Measurements from ENCODE around the gene HOXC4. TPM values are rescaled to one million over a fixed set of nuclear protein-coding genes. Genes with fewer than 3 reads are reported as not detected.
A peak's percentile ranks its signal among the peaks of the same experiment; 100 is the strongest.

HOXC4 gene
- total and polyA plus RNA-seq, 10 donors, result 0.49 to 2.6 (median 1.4) TPM

- TF ChIP-seq POLR2AphosphoS5 (IDR thresholded peaks at IDR 0.05), result no peak
- TF ChIP-seq POLR2A (IDR thresholded peaks at IDR 0.05), result no peak
- TF ChIP-seq CTCF (IDR thresholded peaks at IDR 0.05 in 8 of 11, conservative IDR thresholded peaks at IDR 0.05 in 3 of 11), result no peak
- Histone ChIP-seq H3K36me3 (no peaks in the 10 kb centered on the region), H3K27ac (no peak overlapping the region), H3K9me3 (no peaks in the 10 kb centered on the region), H3K4me1 (peaks cover 7 to 41% (median 32%) of the 10 kb centered on the region in 6 donors), H3K4me3 (no peak overlapping the region), H3K27me3 (replicated peaks in 1 of 7) (peaks cover 4 to 100% (median 78%) of the 10 kb centered on the region in 7 donors)
- intact Hi-C loops (cut with DNase I; ENCODE audit: low total_unique reads), result no loop called here
- DNase-seq, result no peak
- WGBS, 5 donors, result 52 to 64% (median 62%) methylated on average over 21 to 23 of the region's 23 CpGs
Measured at GRCh38 chr12:54020591-54021405, 32.8 kb upstream of the HOXC4 start.

GRCh38 chr12:54021432-54022013, 32.1 kb upstream of the HOXC4 start:
- Histone ChIP-seq H3K9me3 (no peaks in the 10 kb centered on the region), H3K36me3 (no peaks in the 10 kb centered on the region), H3K27me3 (replicated peaks in 1 of 7) (peaks cover 4 to 100% (median 78%) of the 10 kb centered on the region in 7 donors), H3K4me3 (no peak overlapping the region), H3K27ac (no peak overlapping the region), H3K4me1 (peaks cover 7 to 41% (median 30%) of the 10 kb centered on the region in 6 donors)
- DNase-seq, result no peak
- intact Hi-C loops (cut with DNase I; ENCODE audit: low total_unique reads), result no loop called here
- no peak for TF ChIP-seq POLR2A (IDR thresholded peaks at IDR 0.05)
- no peak for TF ChIP-seq POLR2AphosphoS5 (IDR thresholded peaks at IDR 0.05)
- TF ChIP-seq CTCF (IDR thresholded peaks at IDR 0.05 in 8 of 11, conservative IDR thresholded peaks at IDR 0.05 in 3 of 11), result no peak
- 25 to 51% (median 33%) methylated on average over 13 to 16 of the region's 16 CpGs for WGBS, 5 donors

- Histone ChIP-seq H3K27me3 (replicated peaks in 1 of 7) (peaks cover 9 to 100% (median 78%) of the 10 kb centered on the region in 7 donors), H3K4me1 (peaks cover 0 to 27% (median 14%) of the 10 kb centered on the region in 6 donors), H3K4me3 (no peak overlapping the region), H3K36me3 (no peaks in the 10 kb centered on the region), H3K27ac (no peak overlapping the region), H3K9me3 (no peaks in the 10 kb centered on the region)
- intact Hi-C loops (cut with DNase I; ENCODE audit: low total_unique reads), result no loop called here
- TF ChIP-seq POLR2AphosphoS5 (IDR thresholded peaks at IDR 0.05), result no peak
- TF ChIP-seq POLR2A (IDR thresholded peaks at IDR 0.05), result no peak
- TF ChIP-seq CTCF (IDR thresholded peaks at IDR 0.05 in 8 of 11, conservative IDR thresholded peaks at IDR 0.05 in 3 of 11), result no peak
- DNase-seq, result peak; percentile 15
- 30 to 45% (median 37%) methylated on average over 8 of the region's 8 CpGs for WGBS, 5 donors
Measured at GRCh38 chr12:54022960-54023884, 30.4 kb upstream of the HOXC4 start.

All from spleen (tissue), 11 donors.